ENCODE measurements around the gene PIK3C2A.

PIK3C2A gene

DNA sequence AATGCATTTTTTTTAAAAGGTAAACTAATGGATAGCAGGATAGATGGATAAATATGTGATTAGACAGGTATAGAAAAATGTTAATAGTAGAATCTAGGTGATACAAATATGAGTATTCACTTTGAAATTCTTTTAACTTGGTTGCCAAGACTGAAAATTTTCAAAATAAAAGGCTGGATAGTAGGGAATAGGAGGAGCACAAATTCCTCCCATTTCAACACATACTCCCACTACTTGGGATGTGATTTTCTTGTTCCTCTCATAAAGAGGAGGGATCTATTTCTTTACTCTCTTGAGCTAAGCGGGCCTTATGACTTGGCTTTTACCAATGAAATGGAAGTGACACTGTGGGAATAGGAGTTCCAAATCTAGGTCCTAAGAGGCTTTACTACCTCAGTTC is 35.9 kb downstream of the PIK3C2A start:
- no peak for DNase-seq (ENCODE audit: low spot score)
- CTCF ChIA-PET: interaction anchor here (0.7 kb wide), 1 partner anchor 203 kb away, joined by 4 read pairs; no protein-coding TSS in a partner anchor
- H3K27ac ChIP-seq: no peak overlapping the region
- POLR2A ChIA-PET (ENCODE audit: low non-redundant PET): no interaction called here
- TF ChIP-seq CTCF (conservative IDR thresholded peaks at IDR 0.05; ENCODE audit: low read depth): no peak

GRCh38 chr11:17171343-17171742 is 36.4 kb downstream of the PIK3C2A start:
- CTCF ChIA-PET: no interaction called here
- peak; percentile 5 for DNase-seq (ENCODE audit: low spot score)
- H3K27ac ChIP-seq: no peak overlapping the region
- POLR2A ChIA-PET (ENCODE audit: low non-redundant PET): no interaction called here
- TF ChIP-seq CTCF (conservative IDR thresholded peaks at IDR 0.05; ENCODE audit: low read depth): no peak

- ChIA-PET CTCF (interaction anchor here (0.7 kb wide), 1 partner anchor 59 kb away, joined by 3 read pairs; no protein-coding TSS in a partner anchor), POLR2A (ENCODE audit: low non-redundant PET) (no interaction called here)
- DNase-seq (ENCODE audit: low spot score): no peak
- H3K27ac ChIP-seq: no peak overlapping the region
- TF ChIP-seq CTCF (conservative IDR thresholded peaks at IDR 0.05; ENCODE audit: low read depth): no peak
These were observed 37.9 kb downstream of the PIK3C2A start for GRCh38 chr11:17169876-17170275.

- no peak for TF ChIP-seq CTCF (conservative IDR thresholded peaks at IDR 0.05; ENCODE audit: low read depth)
- ChIA-PET CTCF (interaction anchor here (0.7 kb wide), 1 partner anchor 14 kb away, joined by 3 read pairs; no protein-coding TSS in a partner anchor), POLR2A (ENCODE audit: low non-redundant PET) (no interaction called here)
- DNase-seq (ENCODE audit: low spot score): no peak
- H3K27ac ChIP-seq: peak overlapping the region; percentile 63
These were observed 42.4 kb downstream of the PIK3C2A start for GRCh38 chr11:17165247-17165890.

GRCh38 chr11:17164361-17165246 is 43.2 kb downstream of the PIK3C2A start:
- TF ChIP-seq CTCF (conservative IDR thresholded peaks at IDR 0.05; ENCODE audit: low read depth): no peak

GRCh38 chr11:17163736-17164135 is 44.0 kb downstream of the PIK3C2A start:
- DNase-seq (ENCODE audit: low spot score): no peak
- ChIA-PET CTCF (no interaction called here), POLR2A (ENCODE audit: low non-redundant PET) (no interaction called here)
- H3K27ac ChIP-seq: no peak overlapping the region
- no peak for TF ChIP-seq CTCF (conservative IDR thresholded peaks at IDR 0.05; ENCODE audit: low read depth)

More at GRCh38 chr11:17164361-17165246, 43.2 kb downstream of the PIK3C2A start:
- DNase-seq (ENCODE audit: low spot score): peak; percentile 6
- CTCF ChIA-PET: interaction anchor here (0.7 kb wide), 1 partner anchor 13 kb away, joined by 3 read pairs; no protein-coding TSS in a partner anchor
- POLR2A ChIA-PET (ENCODE audit: low non-redundant PET): no interaction called here
- H3K27ac ChIP-seq: no peak overlapping the region

Data from RWPE1 (cell line).